Measurements from ENCODE around the gene UBL4B.

Gene UBL4B

DNA sequence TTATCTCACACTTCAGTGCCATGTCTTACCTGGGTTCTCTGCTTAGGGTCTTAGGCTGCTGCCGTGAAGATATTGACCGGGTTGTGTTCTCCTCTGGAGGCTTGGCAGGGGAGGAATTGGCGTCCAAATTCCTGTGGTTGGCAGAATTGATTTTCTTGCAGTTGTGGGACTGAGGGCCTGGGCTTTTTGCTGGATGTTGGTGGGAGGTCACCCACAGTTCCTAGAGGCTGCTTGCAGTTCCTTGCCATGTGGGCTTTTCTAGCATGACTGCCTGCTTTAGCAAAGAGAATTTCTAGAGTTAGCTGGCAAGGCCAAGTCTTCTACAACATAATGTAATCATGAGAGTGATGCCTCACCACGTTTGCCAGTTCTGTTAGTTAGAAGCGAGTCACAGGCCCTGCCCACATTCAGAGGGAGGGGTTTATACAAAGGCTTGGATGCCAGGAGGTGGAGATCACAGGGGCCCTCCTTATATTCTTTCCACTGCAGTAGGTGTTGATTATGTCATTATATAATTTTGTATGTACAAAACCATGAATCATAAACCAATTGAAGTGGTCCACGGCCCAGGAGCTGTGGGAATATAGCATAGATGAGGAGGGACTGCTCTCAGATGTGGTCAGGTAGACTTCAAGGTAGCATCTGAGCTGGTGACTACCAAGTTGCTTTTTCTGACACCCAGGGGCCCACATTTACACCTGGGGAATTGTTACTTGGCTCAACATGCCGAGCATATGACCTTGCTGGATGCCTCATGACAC, 6.6 kb downstream of the UBL4B start:
- no peak for DNase-seq

GRCh38 chr1:110119843-110120242, 7.6 kb downstream of the UBL4B start:
- no peak for DNase-seq

DNA sequence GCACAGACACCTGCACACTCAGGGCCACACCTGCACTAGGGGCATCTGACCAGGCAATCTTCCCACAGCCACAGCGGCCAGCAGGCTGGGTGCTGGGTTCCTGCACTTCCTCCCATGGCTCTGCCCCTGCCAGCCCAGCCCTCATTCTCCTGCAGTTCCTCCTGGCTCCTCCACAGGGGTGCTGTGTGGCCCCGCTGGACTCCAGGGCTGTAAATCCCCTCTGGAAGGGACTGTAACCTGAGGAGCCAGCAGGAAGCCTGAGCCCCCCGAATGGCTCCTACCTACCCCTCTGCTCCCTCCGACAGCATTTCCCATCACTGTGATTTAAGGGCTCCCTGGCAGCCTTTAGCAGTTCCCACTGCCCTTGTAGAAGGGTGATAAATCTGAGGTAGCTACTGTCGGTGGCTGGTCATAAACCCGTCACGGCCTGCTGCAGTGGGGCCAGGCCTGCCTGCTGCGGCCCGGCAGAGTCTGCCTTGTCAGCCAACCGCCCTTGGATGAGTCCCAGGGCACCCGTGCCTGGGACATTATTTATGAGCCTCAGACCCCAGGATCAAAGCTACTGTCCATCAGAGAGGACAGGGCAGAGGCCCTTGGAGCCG, 8.8 kb downstream of the UBL4B start:
- no peak for DNase-seq

- DNase-seq, result no peak
Measured at GRCh38 chr1:110123224-110123623, 11.0 kb downstream of the UBL4B start.

GRCh38 chr1:110125810-110126209, 13.6 kb downstream of the UBL4B start:
- no peak for DNase-seq

- DNase-seq, result no peak
Measured at GRCh38 chr1:110130113-110130591, 17.9 kb downstream of the UBL4B start.

- DNase-seq, result no peak
Measured at GRCh38 chr1:110130989-110131388, 18.7 kb downstream of the UBL4B start.

DNA sequence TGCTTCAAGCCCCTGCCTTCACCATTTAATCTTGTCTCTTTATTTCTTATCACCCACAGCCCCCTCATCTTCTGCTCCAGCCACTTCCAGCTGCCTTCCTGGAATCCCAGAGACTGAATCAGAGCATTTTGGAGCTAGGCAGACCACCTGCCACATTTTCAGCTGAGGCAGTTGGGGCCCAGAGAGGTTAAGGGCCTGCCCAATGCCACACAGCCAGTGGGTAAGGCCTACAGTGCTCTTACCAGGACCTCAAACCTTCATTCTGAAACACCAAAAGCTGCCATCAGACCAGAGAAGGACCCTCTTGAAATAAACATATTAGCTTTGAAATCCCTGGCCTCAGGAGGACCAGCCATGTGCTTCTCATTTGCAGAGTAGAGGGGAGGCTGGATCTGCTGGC, 20.4 kb downstream of the UBL4B start:
- no peak for DNase-seq

GRCh38 chr1:110133436-110133835, 21.2 kb downstream of the UBL4B start:
- no peak for DNase-seq

DNA sequence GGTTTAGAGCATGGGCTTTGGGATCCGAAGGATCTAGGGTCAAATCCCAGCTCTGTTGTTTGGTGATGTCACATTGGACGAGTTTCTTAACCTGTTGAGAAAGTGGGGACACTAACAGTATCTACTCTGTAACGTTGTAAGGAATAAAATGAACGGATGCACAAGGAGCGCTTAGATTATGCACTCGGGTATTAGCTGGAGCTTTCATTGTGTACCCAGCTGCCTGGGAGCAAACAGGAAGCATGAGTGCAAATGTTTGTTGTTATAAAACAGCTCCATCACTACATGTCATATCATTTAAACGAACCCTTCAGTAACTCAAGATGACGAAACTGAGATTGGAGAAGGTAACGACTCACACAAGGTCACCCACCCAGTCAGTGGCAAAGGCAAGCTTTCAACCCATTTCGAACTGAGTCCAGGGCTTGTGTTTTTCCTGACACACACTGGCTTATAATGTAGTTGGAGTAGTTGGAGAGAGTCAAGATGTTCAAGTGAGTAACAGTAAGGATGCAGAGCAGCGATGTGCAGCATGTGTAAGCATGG, 21.9 kb downstream of the UBL4B start:
- DNase-seq, result no peak

- no peak for DNase-seq
Measured at GRCh38 chr1:110135246-110135645, 23.0 kb downstream of the UBL4B start.

- DNase-seq, result no peak
Measured at GRCh38 chr1:110135666-110136065, 23.4 kb downstream of the UBL4B start.

DNA sequence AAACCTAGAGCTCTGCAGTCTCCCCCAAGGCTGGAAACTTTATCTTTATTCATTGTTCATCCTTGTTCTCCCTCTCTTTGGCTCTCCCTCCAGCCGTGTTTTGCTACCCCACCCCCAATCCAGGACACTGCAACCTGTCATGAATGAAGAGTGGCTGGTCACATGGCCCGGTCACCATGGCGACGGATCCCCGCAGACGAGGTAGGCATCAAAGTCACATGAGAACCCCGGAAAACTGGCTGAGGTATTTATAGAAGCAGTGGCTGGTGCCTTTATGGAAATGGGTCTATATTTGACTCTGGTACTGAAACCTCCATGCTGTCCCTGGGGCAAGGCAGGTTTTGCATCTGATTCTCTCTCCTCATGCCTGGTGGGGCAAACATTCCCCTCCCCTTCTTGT, 24.7 kb downstream of the UBL4B start:
- peak; percentile 29 for DNase-seq

- DNase-seq, result no peak
Measured at GRCh38 chr1:110138956-110139355, 26.7 kb downstream of the UBL4B start.

DNA sequence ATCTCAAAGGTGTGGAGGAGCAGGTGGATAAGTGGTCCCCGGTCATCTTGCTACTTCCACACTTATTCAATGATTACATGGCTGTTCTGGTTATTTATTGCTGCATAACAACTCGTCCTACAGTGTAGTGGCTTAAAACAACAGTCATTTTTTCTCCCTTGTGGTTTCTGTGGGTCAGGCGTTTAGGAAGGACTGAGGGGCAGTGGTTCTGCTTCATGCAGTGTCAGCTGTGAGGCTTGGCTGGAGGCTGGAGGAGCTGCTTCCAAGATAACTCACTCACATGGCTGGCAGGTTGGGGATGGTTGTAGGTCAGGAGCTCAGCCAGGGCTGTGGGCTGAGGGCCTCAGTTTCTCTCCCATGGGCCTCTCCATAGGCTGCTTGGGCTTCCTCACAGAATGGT, 32.1 kb downstream of the UBL4B start:
- DNase-seq, result peak; percentile 14

GRCh38 chr1:110148961-110149360, 36.7 kb downstream of the UBL4B start:
- DNase-seq, result no peak

DNA sequence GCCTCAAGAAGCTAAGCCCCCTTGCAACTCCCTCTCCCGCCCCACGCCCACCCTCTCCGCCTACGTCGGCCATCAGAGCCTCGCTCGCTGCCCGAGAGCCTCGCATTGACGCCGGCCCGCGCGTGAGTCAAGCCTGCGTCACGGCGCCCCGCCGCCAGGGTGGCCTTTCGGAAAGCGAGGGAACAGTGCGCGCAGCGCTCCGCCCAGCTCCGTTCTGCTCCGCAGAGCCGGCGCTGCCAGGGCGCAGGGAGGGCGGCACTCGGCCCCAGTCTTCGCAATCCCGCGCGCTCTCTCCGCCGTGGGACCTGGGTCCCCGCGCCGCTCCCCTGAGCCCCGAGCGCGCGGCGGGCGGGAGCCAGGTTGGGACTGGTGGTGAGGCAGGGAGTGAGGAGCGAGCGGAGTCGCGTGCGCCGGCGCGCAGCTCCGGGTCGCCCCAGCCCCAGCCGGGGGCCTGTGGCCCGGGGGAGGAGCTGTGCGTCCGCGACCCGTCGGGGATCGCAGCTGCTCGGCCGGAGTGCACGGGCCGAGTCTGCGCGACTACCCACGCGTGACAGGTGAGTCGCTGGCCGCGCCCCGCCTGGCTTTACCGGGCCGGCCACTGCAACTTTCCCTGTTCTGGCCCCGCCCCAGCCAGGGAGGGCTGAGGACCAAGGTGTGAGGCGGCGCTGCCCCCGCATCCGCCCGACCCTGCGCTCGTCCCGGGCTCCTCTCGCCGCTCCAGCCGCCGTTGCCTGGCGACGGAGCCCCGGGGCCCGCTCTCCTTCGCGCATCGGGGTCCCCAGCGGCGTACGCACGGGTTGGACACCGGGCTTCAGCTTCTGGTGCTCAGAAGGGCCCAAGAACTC, 38.3 kb downstream of the UBL4B start, which contains the start of gene SLC6A17:
SLC6A17 (plus strand) TSS at position 165 of the 845 bp plus-strand sequence. CDS start 16,436 bp downstream, outside the sequence.
- peak; percentile 42 for DNase-seq

GRCh38 chr1:110151175-110151669, 39.0 kb downstream of the UBL4B start:
- DNase-seq, result no peak

DNA sequence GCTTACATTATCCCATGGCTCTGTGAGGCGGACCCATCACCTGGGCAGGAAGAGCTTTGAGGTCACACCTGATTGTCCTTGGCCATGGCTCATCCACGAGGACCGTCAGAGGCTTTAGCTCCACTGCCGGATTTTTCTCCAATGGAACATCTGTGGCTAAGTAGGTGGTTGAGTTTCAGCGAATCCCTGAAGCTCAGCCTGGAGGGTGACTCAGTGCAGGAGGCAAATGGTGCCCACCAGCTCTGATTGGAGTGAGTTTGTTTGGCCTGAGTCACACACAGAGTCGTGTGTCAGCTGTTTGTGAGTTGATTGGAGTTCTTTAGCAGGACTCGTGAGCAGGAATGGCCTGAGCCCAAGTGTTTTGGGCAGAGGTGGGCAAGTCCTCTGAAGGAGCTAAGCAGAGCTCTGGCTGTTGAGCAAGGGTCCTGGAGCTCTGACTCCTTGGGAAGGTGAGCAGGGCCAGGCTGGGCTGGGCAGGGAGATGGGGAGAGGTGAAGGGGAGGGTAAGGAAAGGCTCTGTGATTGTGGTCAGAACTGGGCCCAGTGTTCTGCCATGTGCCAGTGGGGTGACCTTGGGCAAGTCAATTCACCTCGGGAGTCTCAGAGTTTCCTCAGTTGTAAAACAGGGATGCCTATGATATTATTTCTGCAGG, 40.0 kb downstream of the UBL4B start:
- DNase-seq, result no peak

DNA sequence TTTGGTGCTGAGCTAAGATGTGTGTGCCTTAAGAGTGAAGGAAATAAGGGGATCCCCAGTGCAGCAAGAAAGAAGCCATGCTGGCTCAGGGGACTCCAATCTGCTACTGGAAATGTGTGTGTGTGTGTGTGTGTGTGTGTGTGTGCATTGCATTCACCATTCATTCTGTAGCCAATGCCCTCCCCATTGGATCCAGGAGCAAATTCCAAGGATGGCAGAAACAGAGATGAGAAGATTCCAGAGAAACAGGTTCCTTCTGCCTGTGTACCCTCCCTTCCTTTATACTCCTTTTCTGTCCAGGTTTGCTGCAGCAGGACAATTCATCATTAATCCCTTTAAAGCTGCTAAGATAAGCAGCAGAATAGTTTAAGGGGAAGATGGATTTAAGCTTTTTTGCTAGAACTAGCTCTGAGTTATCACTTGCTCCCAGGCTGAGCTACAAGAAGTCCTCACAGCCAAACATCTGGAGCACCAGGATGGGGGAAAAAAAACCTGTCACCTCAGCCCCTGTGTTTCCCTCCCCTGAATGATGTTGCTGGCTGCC, 41.2 kb downstream of the UBL4B start:
- DNase-seq, result no peak

- peak; percentile 24 for DNase-seq
Measured at GRCh38 chr1:110155878-110156522, 43.8 kb downstream of the UBL4B start.

DNA sequence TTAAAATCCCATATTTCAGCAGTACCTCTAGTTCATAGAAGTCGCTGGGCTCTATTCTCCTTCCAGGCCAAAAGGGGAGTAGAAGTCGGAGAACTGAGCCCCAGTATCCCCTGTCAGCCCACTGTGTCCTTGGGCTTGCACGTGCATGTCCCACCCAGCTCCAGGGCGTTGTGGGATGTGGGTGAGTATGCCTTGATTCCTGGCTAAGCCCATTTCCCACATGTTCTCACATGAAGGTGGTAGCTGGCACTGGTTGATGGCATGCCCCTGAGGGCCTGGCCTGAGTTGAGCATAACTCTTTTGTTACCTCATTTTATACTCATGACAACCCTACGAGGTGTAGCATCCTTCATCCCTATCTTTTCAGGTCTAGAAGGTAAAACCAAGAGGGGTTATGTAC, 46.0 kb downstream of the UBL4B start:
- DNase-seq, result no peak
